ENCODE results near the gene EEF1AKMT4.
A peak's percentile ranks its signal among the peaks of the same experiment; 100 is the strongest.
"Not testable (repeated sequence)": the region's sequence is repeated elsewhere in the genome, so short reads cannot be mapped to it uniquely, and the experiment has no call there.

The EEF1AKMT4 gene

DNA sequence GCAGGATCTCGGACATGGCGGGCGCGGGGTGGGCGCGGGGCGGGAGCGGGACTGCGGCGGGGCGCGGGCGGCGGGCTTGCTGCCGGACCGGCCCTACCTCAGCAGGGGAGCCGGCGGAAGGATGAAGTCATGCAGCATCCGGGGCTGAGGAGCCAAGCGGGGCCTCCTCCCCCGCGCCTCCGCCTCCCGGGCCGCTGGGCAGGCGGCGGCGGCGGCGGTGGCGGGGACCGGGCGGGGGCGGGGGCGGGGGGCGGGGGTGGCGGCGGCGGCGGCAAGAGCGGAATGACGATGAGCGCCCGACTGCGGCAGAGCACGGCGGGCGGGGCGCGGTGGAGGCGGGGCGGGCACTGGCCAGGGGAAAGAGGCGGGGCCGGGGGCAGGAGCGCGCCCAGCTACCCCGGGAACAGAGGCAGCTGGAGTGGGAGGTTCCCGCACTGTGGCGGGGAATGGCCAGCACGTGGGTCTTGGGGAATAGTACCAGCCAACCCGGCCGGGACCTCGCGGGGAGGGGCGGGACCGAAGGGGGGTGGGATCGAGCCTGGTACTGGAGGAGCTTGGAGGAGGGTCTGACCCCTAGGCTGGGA is 11.9 kb downstream of the EEF1AKMT4 start, which contains the start of gene CAMK2N2:
Gene CAMK2N2, minus strand, starts transcription at position 284 of the 584 bp plus-strand sequence. Its CDS starts 268 bp downstream, at position 16.
- peak; percentile 80 for DNase-seq (ENCODE audit: extremely low spot score)
- POLR2A ChIA-PET: interaction anchor here (0.6 kb wide), 1 partner anchor 25 kb away, joined by 6 read pairs; no protein-coding TSS in a partner anchor
- CTCF ChIA-PET: interaction anchor here (1.2 to 1.5 kb wide), 3 partner anchors 10 to 35 kb away, joined by 4 to 6 read pairs (median 4); partner anchors contain the start of gene EEF1AKMT4
- no peak for TF ChIP-seq CTCF (IDR thresholded peaks at IDR 0.05; ENCODE audit: control extremely low read depth, extremely low read depth, low read depth, missing control alignments)

DNA sequence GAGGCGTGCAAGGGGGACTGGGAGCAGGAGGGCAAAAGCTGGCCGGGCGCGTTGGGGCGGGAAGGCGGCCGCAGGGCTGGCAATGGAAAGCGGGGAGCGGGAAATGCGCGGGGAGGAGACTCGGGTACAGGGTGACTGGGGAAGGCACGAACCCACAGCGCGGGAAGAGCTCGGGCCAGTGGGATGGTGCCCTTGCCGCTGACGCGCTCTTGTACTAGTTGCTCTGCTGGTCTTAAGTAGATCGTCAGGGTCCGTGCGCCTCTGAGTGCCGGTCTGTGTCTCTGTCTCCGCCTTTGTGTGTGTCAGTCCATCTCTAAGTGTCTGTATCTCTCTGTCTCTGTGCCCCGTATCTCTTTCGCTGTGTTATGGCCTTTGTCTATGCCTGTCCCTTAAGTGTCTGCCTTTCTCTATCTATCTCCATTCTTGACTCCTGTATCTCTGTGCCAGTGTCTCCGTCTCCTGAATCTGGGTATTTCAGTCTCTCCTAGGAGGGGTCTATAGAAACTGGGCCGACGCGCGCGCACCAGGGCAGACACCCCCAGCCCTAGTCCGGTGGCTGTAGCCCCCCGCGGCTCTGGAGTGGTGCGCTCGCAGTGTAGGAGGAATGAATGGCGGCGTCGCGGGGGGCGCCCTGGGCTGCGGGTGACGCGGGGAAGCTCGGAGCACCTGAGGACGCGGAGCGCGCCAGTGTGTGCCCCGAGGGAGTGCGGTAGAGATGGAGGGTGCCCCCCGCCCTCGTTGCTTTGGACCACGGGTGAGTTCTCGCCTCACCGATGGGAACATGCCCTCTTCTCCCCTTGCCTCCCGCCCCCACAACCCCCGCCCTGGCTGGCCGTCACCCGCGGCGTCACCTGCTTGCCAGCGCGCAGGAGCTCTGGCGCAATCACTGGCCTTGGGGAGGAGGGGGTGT is 12.6 kb downstream of the EEF1AKMT4 start:
- no peak for TF ChIP-seq CTCF (IDR thresholded peaks at IDR 0.05; ENCODE audit: control extremely low read depth, extremely low read depth, low read depth, missing control alignments)
- ChIA-PET CTCF (interaction anchor here (0.6 to 1.4 kb wide), 3 partner anchors 9 to 12 kb away, joined by 3 to 6 read pairs (median 4); partner anchors contain the start of gene EEF1AKMT4), POLR2A (no interaction called here)
- DNase-seq (ENCODE audit: extremely low spot score): peak; percentile 45

GRCh38 chr3:184262764-184263179 is 13.3 kb downstream of the EEF1AKMT4 start:
- CTCF ChIA-PET: interaction anchor here (0.6 to 1.4 kb wide), 2 partner anchors 10 to 13 kb away, joined by 3 to 6 read pairs; partner anchors contain the start of gene EEF1AKMT4
- POLR2A ChIA-PET: interaction anchor here (0.7 kb wide), 1 partner anchor 19 kb away, joined by 6 read pairs; no protein-coding TSS in a partner anchor
- no peak for TF ChIP-seq CTCF (IDR thresholded peaks at IDR 0.05; ENCODE audit: control extremely low read depth, extremely low read depth, low read depth, missing control alignments)
- DNase-seq (ENCODE audit: extremely low spot score): no peak

DNA sequence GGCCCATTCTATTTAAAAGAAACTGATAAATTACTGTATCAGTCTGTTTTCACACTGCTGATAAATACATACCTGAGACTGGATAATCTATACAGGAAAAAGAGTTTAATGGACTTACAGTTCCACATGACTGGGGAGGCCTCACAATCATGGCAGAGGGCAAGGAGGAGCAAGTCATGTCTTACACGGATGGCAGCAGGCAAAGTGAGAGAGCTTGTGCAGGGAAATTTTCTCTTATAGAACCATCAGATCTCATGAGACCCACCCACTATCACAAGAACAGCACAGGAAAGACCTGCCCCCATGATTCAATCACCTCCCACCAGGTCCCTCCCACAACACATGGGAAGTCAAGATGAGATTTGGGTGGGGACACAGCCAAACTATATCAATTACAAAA is 17.8 kb downstream of the EEF1AKMT4 start:
- CTCF ChIA-PET: interaction anchor here (1.0 kb wide), 1 partner anchor 40 kb away, joined by 3 read pairs; no protein-coding TSS in a partner anchor
- DNase-seq (ENCODE audit: extremely low spot score); POLR2A ChIA-PET: not testable (repeated sequence)

GRCh38 chr3:184272269-184272668 is 22.8 kb downstream of the EEF1AKMT4 start:
- no peak for DNase-seq (ENCODE audit: extremely low spot score)
- TF ChIP-seq CTCF (IDR thresholded peaks at IDR 0.05; ENCODE audit: control extremely low read depth, extremely low read depth, low read depth, missing control alignments): no peak
- POLR2A ChIA-PET: no interaction called here
- CTCF ChIA-PET: interaction anchor here (0.7 to 1.5 kb wide), 4 partner anchors 22 to 377 kb away, joined by 3 to 4 read pairs (median 3); no protein-coding TSS in a partner anchor

DNA sequence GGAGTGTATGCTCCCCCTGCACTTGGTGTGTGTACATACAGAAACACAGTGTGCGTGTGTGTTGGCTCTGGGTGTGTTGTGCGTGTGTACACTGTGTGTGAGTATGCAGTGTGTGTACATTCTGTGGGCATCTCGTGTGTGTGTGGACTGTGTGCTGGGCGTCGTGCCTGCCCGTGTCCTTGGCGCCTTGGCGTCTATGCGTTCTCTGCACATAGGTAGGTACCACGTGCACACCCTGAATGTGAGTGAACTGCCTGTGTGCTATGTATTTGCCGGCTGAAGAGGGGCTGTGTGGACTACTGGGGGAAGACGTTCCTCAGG is 25.9 kb downstream of the EEF1AKMT4 start:
- ChIA-PET POLR2A (no interaction called here), CTCF (no interaction called here)
- DNase-seq (ENCODE audit: extremely low spot score): no peak
- no peak for TF ChIP-seq CTCF (IDR thresholded peaks at IDR 0.05; ENCODE audit: control extremely low read depth, extremely low read depth, low read depth, missing control alignments)
